Measurements from ENCODE around the gene ABHD14A.

The ABHD14A gene

GRCh38 chr3:51954105-51954504, 20.8 kb upstream of the ABHD14A start:
- no peak overlapping the region for H3K4me3 ChIP-seq (ENCODE audit: low read depth, low read length)
- H3K27me3 ChIP-seq (ENCODE audit: control insufficient read depth, insufficient read depth, low read length), result peaks cover 53% of the 10 kb centered on the region
- no peaks in the 10 kb centered on the region for H3K36me3 ChIP-seq (ENCODE audit: control insufficient read depth, insufficient read depth, low read length)
- no peak overlapping the region for H3K9ac ChIP-seq (ENCODE audit: low read depth, low read length)
- H3K9me3 ChIP-seq (ENCODE audit: control insufficient read depth, insufficient read depth, low read length), result no peaks in the 10 kb centered on the region
- H3K4me1 ChIP-seq (ENCODE audit: control insufficient read depth, insufficient read depth, low read length), result peaks cover 4% of the 10 kb centered on the region

- H3K4me3 ChIP-seq (ENCODE audit: low read depth, low read length), result peak overlapping the region; percentile 55
- no peak overlapping the region for H3K9ac ChIP-seq (ENCODE audit: low read depth, low read length)
- H3K9me3 ChIP-seq (ENCODE audit: control insufficient read depth, insufficient read depth, low read length), result no peaks in the 10 kb centered on the region
- peaks cover 4% of the 10 kb centered on the region for H3K4me1 ChIP-seq (ENCODE audit: control insufficient read depth, insufficient read depth, low read length)
- H3K27me3 ChIP-seq (ENCODE audit: control insufficient read depth, insufficient read depth, low read length), result peaks cover 53% of the 10 kb centered on the region
- H3K36me3 ChIP-seq (ENCODE audit: control insufficient read depth, insufficient read depth, low read length), result no peaks in the 10 kb centered on the region
Measured at GRCh38 chr3:51954713-51955112, 20.2 kb upstream of the ABHD14A start.

GRCh38 chr3:51955175-51955892, 19.5 kb upstream of the ABHD14A start, which contains the start of gene GPR62:
TSS of gene GPR62 (plus strand) at chr3:51955381. CDS start at chr3:51955653, 272 bp downstream.
- Histone ChIP-seq H3K27me3 (ENCODE audit: control insufficient read depth, insufficient read depth, low read length) (peaks cover 47% of the 10 kb centered on the region), H3K9ac (ENCODE audit: low read depth, low read length) (no peak within 1 kb of the TSS), H3K4me3 (ENCODE audit: low read depth, low read length) (peak within 1 kb of the TSS; percentile 55), H3K9me3 (ENCODE audit: control insufficient read depth, insufficient read depth, low read length) (no peaks in the 10 kb centered on the region), H3K36me3 (ENCODE audit: control insufficient read depth, insufficient read depth, low read length) (peaks cover 2% of the 10 kb centered on the region), H3K4me1 (ENCODE audit: control insufficient read depth, insufficient read depth, low read length) (peaks cover 4% of the 10 kb centered on the region)

- H3K9ac ChIP-seq (ENCODE audit: low read depth, low read length), result no peak overlapping the region
- H3K4me1 ChIP-seq (ENCODE audit: control insufficient read depth, insufficient read depth, low read length), result peaks cover 4% of the 10 kb centered on the region
- peak overlapping the region; percentile 55 for H3K4me3 ChIP-seq (ENCODE audit: low read depth, low read length)
- peaks cover 44% of the 10 kb centered on the region for H3K27me3 ChIP-seq (ENCODE audit: control insufficient read depth, insufficient read depth, low read length)
- H3K36me3 ChIP-seq (ENCODE audit: control insufficient read depth, insufficient read depth, low read length), result peaks cover 2% of the 10 kb centered on the region
- H3K9me3 ChIP-seq (ENCODE audit: control insufficient read depth, insufficient read depth, low read length), result no peaks in the 10 kb centered on the region
Measured at GRCh38 chr3:51955893-51956770, 18.7 kb upstream of the ABHD14A start.

- Histone ChIP-seq H3K9ac (ENCODE audit: low read depth, low read length) (no peak overlapping the region), H3K9me3 (ENCODE audit: control insufficient read depth, insufficient read depth, low read length) (no peaks in the 10 kb centered on the region), H3K27me3 (ENCODE audit: control insufficient read depth, insufficient read depth, low read length) (peaks cover 39% of the 10 kb centered on the region)
Measured at GRCh38 chr3:51957520-51958205, 17.2 kb upstream of the ABHD14A start.

GRCh38 chr3:51958603-51959521, 16.0 kb upstream of the ABHD14A start:
- H3K9me3 ChIP-seq (ENCODE audit: control insufficient read depth, insufficient read depth, low read length), result no peaks in the 10 kb centered on the region
- H3K4me3 ChIP-seq (ENCODE audit: low read depth, low read length), result no peak overlapping the region
- H3K4me1 ChIP-seq (ENCODE audit: control insufficient read depth, insufficient read depth, low read length), result peaks cover 6% of the 10 kb centered on the region
- peaks cover 33% of the 10 kb centered on the region for H3K27me3 ChIP-seq (ENCODE audit: control insufficient read depth, insufficient read depth, low read length)
- no peak overlapping the region for H3K9ac ChIP-seq (ENCODE audit: low read depth, low read length)
- peaks cover 2% of the 10 kb centered on the region for H3K36me3 ChIP-seq (ENCODE audit: control insufficient read depth, insufficient read depth, low read length)

More at GRCh38 chr3:51957520-51958205, 17.2 kb upstream of the ABHD14A start:
- Histone ChIP-seq H3K4me3 (ENCODE audit: low read depth, low read length) (no peak overlapping the region), H3K4me1 (ENCODE audit: control insufficient read depth, insufficient read depth, low read length) (peaks cover 4% of the 10 kb centered on the region), H3K36me3 (ENCODE audit: control insufficient read depth, insufficient read depth, low read length) (peaks cover 2% of the 10 kb centered on the region)

- H3K4me3 ChIP-seq (ENCODE audit: low read depth, low read length), result no peak overlapping the region
- peaks cover 27% of the 10 kb centered on the region for H3K27me3 ChIP-seq (ENCODE audit: control insufficient read depth, insufficient read depth, low read length)
- H3K36me3 ChIP-seq (ENCODE audit: control insufficient read depth, insufficient read depth, low read length), result peaks cover 2% of the 10 kb centered on the region
- no peaks in the 10 kb centered on the region for H3K9me3 ChIP-seq (ENCODE audit: control insufficient read depth, insufficient read depth, low read length)
- peaks cover 8% of the 10 kb centered on the region for H3K4me1 ChIP-seq (ENCODE audit: control insufficient read depth, insufficient read depth, low read length)
- no peak overlapping the region for H3K9ac ChIP-seq (ENCODE audit: low read depth, low read length)
Measured at GRCh38 chr3:51959651-51960050, 15.2 kb upstream of the ABHD14A start.

- Histone ChIP-seq H3K9ac (ENCODE audit: low read depth, low read length) (no peak overlapping the region), H3K36me3 (ENCODE audit: control insufficient read depth, insufficient read depth, low read length) (peaks cover 2% of the 10 kb centered on the region), H3K4me3 (ENCODE audit: low read depth, low read length) (no peak overlapping the region), H3K4me1 (ENCODE audit: control insufficient read depth, insufficient read depth, low read length) (peaks cover 15% of the 10 kb centered on the region), H3K27me3 (ENCODE audit: control insufficient read depth, insufficient read depth, low read length) (peaks cover 26% of the 10 kb centered on the region), H3K9me3 (ENCODE audit: control insufficient read depth, insufficient read depth, low read length) (no peaks in the 10 kb centered on the region)
Measured at GRCh38 chr3:51960386-51960785, 14.5 kb upstream of the ABHD14A start.

- H3K9ac ChIP-seq (ENCODE audit: low read depth, low read length), result no peak overlapping the region
- peaks cover 28% of the 10 kb centered on the region for H3K27me3 ChIP-seq (ENCODE audit: control insufficient read depth, insufficient read depth, low read length)
- peaks cover 18% of the 10 kb centered on the region for H3K4me1 ChIP-seq (ENCODE audit: control insufficient read depth, insufficient read depth, low read length)
- H3K4me3 ChIP-seq (ENCODE audit: low read depth, low read length), result no peak overlapping the region
- H3K36me3 ChIP-seq (ENCODE audit: control insufficient read depth, insufficient read depth, low read length), result peaks cover 2% of the 10 kb centered on the region
- no peaks in the 10 kb centered on the region for H3K9me3 ChIP-seq (ENCODE audit: control insufficient read depth, insufficient read depth, low read length)
Measured at GRCh38 chr3:51961011-51961410, 13.9 kb upstream of the ABHD14A start.

GRCh38 chr3:51961602-51962569, 13.0 kb upstream of the ABHD14A start:
- H3K4me1 ChIP-seq (ENCODE audit: control insufficient read depth, insufficient read depth, low read length), result peaks cover 20% of the 10 kb centered on the region

More at GRCh38 chr3:51961602-51962569, 13.0 kb upstream of the ABHD14A start:
- H3K9ac ChIP-seq (ENCODE audit: low read depth, low read length), result no peak overlapping the region
- no peak overlapping the region for H3K4me3 ChIP-seq (ENCODE audit: low read depth, low read length)
- H3K36me3 ChIP-seq (ENCODE audit: control insufficient read depth, insufficient read depth, low read length), result peaks cover 2% of the 10 kb centered on the region
- no peaks in the 10 kb centered on the region for H3K9me3 ChIP-seq (ENCODE audit: control insufficient read depth, insufficient read depth, low read length)
- peaks cover 27% of the 10 kb centered on the region for H3K27me3 ChIP-seq (ENCODE audit: control insufficient read depth, insufficient read depth, low read length)
